Measurements from ENCODE around the gene RNF7. TPM values are rescaled to one million over a fixed set of nuclear protein-coding genes. Genes with fewer than 3 reads are reported as not detected.

Gene RNF7
- total and polyA plus RNA-seq, 2 of the 8 experiments (the other 6 are each of a cell fraction or from before 2014, with no cell fraction given): 78.4 to 113 TPM

GRCh38 chr3:141726483-141726882 is 11.6 kb upstream of the RNF7 start:
- Histone ChIP-seq H3K79me1 (ENCODE audit: low read depth, low read length) (no peaks in the 10 kb centered on the region), H4K20me1 (replicated peaks in 1 of 2; ENCODE audit: control insufficient read depth in 1 of 2, insufficient read depth in 2 of 2, low read length in 2 of 2) (no peaks in the 10 kb centered on the region), H3K14ac (ENCODE audit: insufficient read length) (no peak overlapping the region), H4K8ac (ENCODE audit: extremely low read depth, insufficient read depth, low read length) (no peak overlapping the region), H3K9ac (replicated peaks in 1 of 4; ENCODE audit: extremely low read depth in 1 of 4, low read depth in 3 of 4, low read length in 3 of 4) (no peak overlapping the region), H4K91ac (replicated peaks; ENCODE audit: insufficient read length, low read length) (no peak overlapping the region), H2AFZ (ENCODE audit: low read length) (no peak overlapping the region), H2BK20ac (ENCODE audit: low read length) (no peak overlapping the region), H3K27me3 (replicated peaks in 1 of 4; ENCODE audit: control insufficient read depth in 3 of 4, extremely low read depth in 1 of 4, insufficient read depth in 3 of 4, low read length in 3 of 4) (no peaks in the 10 kb centered on the region), H3K9me3 (ENCODE audit: insufficient read depth in 2 of 2, low read depth in 1 of 2, low read length in 1 of 2) (no peaks in the 10 kb centered on the region), H3K4ac (replicated peaks; ENCODE audit: insufficient read length, low read depth, low read length) (no peak overlapping the region), H3K56ac (replicated peaks; ENCODE audit: insufficient read length, low read depth, low read length) (no peak overlapping the region), H3K23ac (ENCODE audit: insufficient read length) (no peak overlapping the region), H2BK15ac (ENCODE audit: low read length) (no peak overlapping the region), H2BK120ac (replicated peaks; ENCODE audit: low read depth, low read length) (no peak overlapping the region), H3K23me2 (ENCODE audit: low read depth, low read length) (no peaks in the 10 kb centered on the region), H3K27ac (ENCODE audit: low read depth, low read length) (no peak overlapping the region), H4K5ac (ENCODE audit: insufficient read length, low read depth, low read length) (no peak overlapping the region), H2AK5ac (ENCODE audit: low read depth, low read length) (no peak overlapping the region), H2BK5ac (ENCODE audit: low read depth, low read length) (no peak overlapping the region), H3K79me2 (ENCODE audit: control insufficient read depth in 1 of 2, insufficient read depth in 2 of 2, low read length in 2 of 2) (no peaks in the 10 kb centered on the region), H3K36me3 (ENCODE audit: control insufficient read depth in 2 of 4, insufficient read depth in 4 of 4, low read length in 3 of 4) (no peaks in the 10 kb centered on the region), H3K18ac (ENCODE audit: extremely low read depth, low read length) (no peak overlapping the region), H3K4me2 (ENCODE audit: insufficient read depth in 1 of 2, low read depth in 2 of 2, low read length in 2 of 2) (no peak overlapping the region), H3K4me1 (replicated peaks in 1 of 4; ENCODE audit: control insufficient read depth in 3 of 4, insufficient read depth in 4 of 4, low read length in 3 of 4) (no peaks in the 10 kb centered on the region), H3K4me3 (ENCODE audit: extremely low read depth in 1 of 4, insufficient read depth in 2 of 4, low read depth in 3 of 4, low read length in 4 of 4) (no peak overlapping the region), H2BK12ac (ENCODE audit: low read depth, low read length) (no peak overlapping the region)
- WGBS, 2 experiments (ENCODE audit: extremely low coverage in 1 of 2, insufficient coverage in 1 of 2, insufficient read length in 1 of 2, insufficient replicate concordance in 2 of 2, low coverage in 1 of 2, low lambda C conversion rate in 2 of 2, missing lambda C conversion rate in 1 of 2): 91% methylated on average over 1 of the region's 1 CpG; no CpG with 5 or more reads in 1 of the 2 experiments
- no peak for TF ChIP-seq SP1 (IDR thresholded peaks at IDR 0.05; ENCODE audit: low read depth, low read length)
- TF ChIP-seq FOSL1 (IDR thresholded peaks at IDR 0.05; ENCODE audit: insufficient read depth, low read depth, low read length): no peak
- no peak for TF ChIP-seq SIRT6 (IDR thresholded peaks at IDR 0.05; ENCODE audit: low read length)
- TF ChIP-seq PHF8 (conservative IDR thresholded peaks at IDR 0.05; ENCODE audit: low read depth, low read length): no peak
- no peak for TF ChIP-seq EP300 (IDR thresholded peaks at IDR 0.05; ENCODE audit: borderline replicate concordance in 1 of 2, low read depth in 2 of 2, low read length in 2 of 2)
- TF ChIP-seq TAF1 (IDR thresholded peaks at IDR 0.05; ENCODE audit: low read depth, low read length): no peak
- ChIA-PET CTCF (ENCODE audit: partially characterized antibody) (interaction anchor here (1.2 to 2.6 kb wide), 2 partner anchors 12 to 469 kb away, joined by 3 to 14 read pairs; partner anchors contain the start of gene RNF7), POLR2A (ENCODE audit: partially characterized antibody) (interaction anchor here (1.5 kb wide), 1 partner anchor 12 kb away, joined by 3 read pairs; no protein-coding TSS in a partner anchor)
- FAIRE-seq (no peak), DNase-seq (ENCODE audit: low read depth in 1 of 2, low spot score in 2 of 2) (no peak)
